Measurements from ENCODE around the gene IL22RA1.

DNA sequence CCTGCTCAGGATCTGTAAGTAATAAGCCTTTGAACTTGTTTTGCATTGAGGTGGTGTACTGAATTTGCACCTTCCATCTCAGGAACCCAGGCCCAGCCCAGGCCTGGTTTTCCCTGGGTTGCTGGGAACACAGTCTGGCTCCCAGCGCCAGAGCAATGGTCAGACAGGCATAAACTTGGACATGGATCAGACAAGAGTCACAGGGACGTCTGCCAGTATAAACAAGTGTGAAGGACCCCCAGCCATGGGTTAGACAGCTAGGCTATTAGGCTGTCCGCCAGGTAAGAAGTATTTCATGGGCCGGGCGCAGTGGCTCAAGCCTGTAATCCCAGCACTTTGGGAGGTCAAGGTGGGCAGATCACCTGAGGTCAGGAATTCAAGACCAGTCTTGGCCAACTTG lies 38.7 kb upstream of the IL22RA1 start:
- TF ChIP-seq, protein P1, sequence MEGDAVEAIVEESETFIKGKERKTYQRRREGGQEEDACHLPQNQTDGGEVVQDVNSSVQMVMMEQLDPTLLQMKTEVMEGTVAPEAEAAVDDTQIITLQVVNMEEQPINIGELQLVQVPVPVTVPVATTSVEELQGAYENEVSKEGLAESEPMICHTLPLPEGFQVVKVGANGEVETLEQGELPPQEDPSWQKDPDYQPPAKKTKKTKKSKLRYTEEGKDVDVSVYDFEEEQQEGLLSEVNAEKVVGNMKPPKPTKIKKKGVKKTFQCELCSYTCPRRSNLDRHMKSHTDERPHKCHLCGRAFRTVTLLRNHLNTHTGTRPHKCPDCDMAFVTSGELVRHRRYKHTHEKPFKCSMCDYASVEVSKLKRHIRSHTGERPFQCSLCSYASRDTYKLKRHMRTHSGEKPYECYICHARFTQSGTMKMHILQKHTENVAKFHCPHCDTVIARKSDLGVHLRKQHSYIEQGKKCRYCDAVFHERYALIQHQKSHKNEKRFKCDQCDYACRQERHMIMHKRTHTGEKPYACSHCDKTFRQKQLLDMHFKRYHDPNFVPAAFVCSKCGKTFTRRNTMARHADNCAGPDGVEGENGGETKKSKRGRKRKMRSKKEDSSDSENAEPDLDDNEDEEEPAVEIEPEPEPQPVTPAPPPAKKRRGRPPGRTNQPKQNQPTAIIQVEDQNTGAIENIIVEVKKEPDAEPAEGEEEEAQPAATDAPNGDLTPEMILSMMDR (IDR thresholded peaks at IDR 0.05): no peak
- no peak for TF ChIP-seq EP300 (IDR thresholded peaks at IDR 0.05)
- no peak for TF ChIP-seq POLR2A (IDR thresholded peaks at IDR 0.05)
